Adrenal gland (tissue), 12 donors: ENCODE results near the gene SPATC1L. TPM values are rescaled to one million over a fixed set of nuclear protein-coding genes. Genes with fewer than 3 reads are reported as not detected.
"Not testable (repeated sequence)": the region's sequence is repeated elsewhere in the genome, so short reads cannot be mapped to it uniquely, and the experiment has no call there.

Experiments
- DNase-seq, 7 donors: peaks; one replicate each; pipeline ENCODE4 v3.0.0-alpha.2; 2019 to 2020
- H3K27ac ChIP-seq, 5 donors: fragments of 200-600 bp; sonication (generic) in 4 of 5; 1 replicate in 3 of 5; 2 replicates in 2 of 5; pipeline versions ENCODE4 v1.5.1 to v1.8.0; 2016 to 2020; ENCODE audit warnings: mild to moderate bottlenecking in 1 of 5
- H3K27me3 ChIP-seq: fragments of 200-600 bp; 2 replicates; pipeline ENCODE4 v1.8.0; 2021
- H3K36me3 ChIP-seq, 2 donors: fragments of 200-600 bp; replicated peaks in 1 of 2; 1 replicate in 1 of 2; 2 replicates in 1 of 2; pipeline versions ENCODE4 v1.5.1 to v1.8.0; 2018 to 2022
- H3K4me1 ChIP-seq, 2 donors: fragments of 200-600 bp; replicated peaks in 1 of 2; 1 replicate in 1 of 2; 2 replicates in 1 of 2; pipeline versions ENCODE4 v1.5.1 to v1.8.0; 2018 to 2021
- H3K4me3 ChIP-seq, 4 donors: fragments of 200-600 bp; sonication (generic) in 3 of 4; one replicate each; pipeline ENCODE4 v1.5.1; 2016 to 2018
- H3K9me3 ChIP-seq, 3 donors: fragments of 200-600 bp; sonication (generic) in 1 of 3; replicated peaks in 1 of 3; 1 replicate in 2 of 3; 2 replicates in 1 of 3; pipeline versions ENCODE4 v1.5.1 to v1.8.0; 2016 to 2021
- CTCF ChIP-seq, 6 experiments: fragments of 450-650 bp in 4 of 6; fragments of 200-600 bp in 2 of 6; sonication (generic) in 1 of 6; IDR thresholded peaks; 1 replicate in 5 of 6; 2 replicates in 1 of 6; pipeline versions ENCODE4 v1.5.1 to v1.8.0; 2016 to 2021; ENCODE audit warnings: antibody characterized with exemption in 6 of 6, mild to moderate bottlenecking in 2 of 6, moderate library complexity in 1 of 6
- POLR2A ChIP-seq, 2 donors: fragments of 450-650 bp; IDR thresholded peaks; one replicate each; pipeline ENCODE4 v1.6.1; 2017; ENCODE audit warnings: antibody characterized with exemption in 2 of 2, mild to moderate bottlenecking in 2 of 2, moderate library complexity in 1 of 2
- WGBS, 4 donors: extraction: QIAGEN DNeasy Blood & Tissue Kit in 2 of 4; methylation state at CpG; one replicate each; pipeline versions ENCODE4 v1.1.5 to v1.1.7; 2013 to 2017; 5-methylcytosine and 5-hydroxymethylcytosine counted together
- intact Hi-C, 2 donors: fragments of 100-400 bp; cut with DNase I; formaldehyde crosslinking; loops; one replicate each; pipeline versions ENCODE4 v1.14.1 to v1.15.0; 2022 to 2023
- polyA plus RNA-seq, 3 donors: library from polyadenylated mRNA; stranded (reverse); fragments of 200-250 nt in 2 of 3; fragments of 350-450 nt in 1 of 3; fragmentation: Illumina TruSeq in 1 of 3; extraction: RNeasy Lipid Tissue Mini Kit (QIAGEN cat#74804) in 1 of 3; gene quantifications; one replicate each; pipeline ENCODE4 v1.2.3, GENCODE V29; 2013 to 2014
- total RNA-seq, 9 donors: library from RNA; depleted of rRNA in 4 of 9; stranded (reverse); fragments of >200 nt in 4 of 9; fragments of 120-200 nt in 1 of 9; fragmentation: NEBNext Ultra II Directional in 1 of 9; extraction: Animal tissue kit (Norgen Biotek cat#: 25700) in 1 of 9; gene quantifications; one replicate each; pipeline versions ENCODE4 v1.1.0 to v1.2.4, GENCODE V29; 2013 to 2023
- donor health status: healthy with polysubstance abuse.
- donor health status: Bipolar disorder and iron deficiency.
- donor health status: DM: yes; HTN: yes; CAD: no.
- donor health status: DM: no; HTN: no; CAD: no.
- donor health status: DM: no; HTN: no; CAD: no.
- donor health status: DM: yes; HTN: yes; CAD: no.

Gene SPATC1L
- total and polyA plus RNA-seq, 12 donors, result 8.4 to 91.5 (median 25.3) TPM

- no peaks in the 10 kb centered on the region for H3K4me1 ChIP-seq
- no peak overlapping the region for H3K27ac ChIP-seq
- 94 to 97% (median 96%) methylated on average over 8 of the region's 8 CpGs for WGBS, 4 donors
- intact Hi-C loops, result no loop called here
- DNase-seq, result no peak
- no peaks in the 10 kb centered on the region for H3K9me3 ChIP-seq
- TF ChIP-seq CTCF (IDR thresholded peaks at IDR 0.05) (no peak), POLR2A (IDR thresholded peaks at IDR 0.05) (no peak)
- H3K27me3 ChIP-seq, result no peaks in the 10 kb centered on the region
- no peak overlapping the region for H3K4me3 ChIP-seq
- peaks cover 0 to 65% of the 10 kb centered on the region in 2 donors for H3K36me3 ChIP-seq
These were observed 18.9 kb upstream of the SPATC1L start for GRCh38 chr21:46203203-46203600.

- H3K36me3 ChIP-seq, result peaks cover 0 to 60% of the 10 kb centered on the region in 2 donors
- H3K4me1 ChIP-seq, result no peaks in the 10 kb centered on the region
- peak in 2 of 7 donors; percentile 12 for DNase-seq
- intact Hi-C loops, result no loop called here
- H3K9me3 ChIP-seq, result no peaks in the 10 kb centered on the region
- H3K27ac ChIP-seq, result no peak overlapping the region
- TF ChIP-seq CTCF (IDR thresholded peaks at IDR 0.05) (no peak), POLR2A (IDR thresholded peaks at IDR 0.05) (no peak)
- 81 to 93% (median 87%) methylated on average over 6 of the region's 6 CpGs for WGBS, 4 donors
- no peak overlapping the region for H3K4me3 ChIP-seq
- H3K27me3 ChIP-seq, result no peaks in the 10 kb centered on the region
These were observed 18.4 kb upstream of the SPATC1L start for GRCh38 chr21:46202592-46203202.

GRCh38 chr21:46200877-46201803 is 16.9 kb upstream of the SPATC1L start:
- DNase-seq, H3K4me3 ChIP-seq, H3K27ac ChIP-seq, H3K9me3 ChIP-seq, intact Hi-C loops, H3K27me3 ChIP-seq, H3K4me1 ChIP-seq: not testable (repeated sequence)
- 79 to 100% (median 90%) methylated on average over 1 to 3 of the region's 8 CpGs; no CpG with 5 or more reads in 1 of the 4 donors for WGBS, 4 donors
- peaks cover 0 to 52% of the 10 kb centered on the region in 2 donors for H3K36me3 ChIP-seq

- Histone ChIP-seq H3K9me3 (no peaks in the 10 kb centered on the region), H3K27me3 (no peaks in the 10 kb centered on the region), H3K4me3 (no peak overlapping the region), H3K4me1 (no peaks in the 10 kb centered on the region), H3K27ac (no peak overlapping the region), H3K36me3 (peaks cover 0 to 52% of the 10 kb centered on the region in 2 donors)
- DNase-seq, result peak in 1 of 7 donors; percentile 7
- 80 to 90% (median 84%) methylated on average over 13 of the region's 13 CpGs for WGBS, 4 donors
- TF ChIP-seq POLR2A (IDR thresholded peaks at IDR 0.05) (no peak), CTCF (IDR thresholded peaks at IDR 0.05) (no peak)
- intact Hi-C loops, result no loop called here
These were observed 15.4 kb upstream of the SPATC1L start for GRCh38 chr21:46199436-46200373.
